Activated naive CD8-positive, alpha-beta T cell treated with anti-CD3 and anti-CD28 coated beads, Interleukin-2, amount 50 U/mL, for 16 hours (primary cell): ENCODE results near the gene CDCA5.

Source experiments
- DNase-seq: peaks from one replicate; pipeline ENCODE4 v3.0.0-alpha.2; 2020; ENCODE audit warnings: low read depth, low spot score

CDCA5 gene

DNA sequence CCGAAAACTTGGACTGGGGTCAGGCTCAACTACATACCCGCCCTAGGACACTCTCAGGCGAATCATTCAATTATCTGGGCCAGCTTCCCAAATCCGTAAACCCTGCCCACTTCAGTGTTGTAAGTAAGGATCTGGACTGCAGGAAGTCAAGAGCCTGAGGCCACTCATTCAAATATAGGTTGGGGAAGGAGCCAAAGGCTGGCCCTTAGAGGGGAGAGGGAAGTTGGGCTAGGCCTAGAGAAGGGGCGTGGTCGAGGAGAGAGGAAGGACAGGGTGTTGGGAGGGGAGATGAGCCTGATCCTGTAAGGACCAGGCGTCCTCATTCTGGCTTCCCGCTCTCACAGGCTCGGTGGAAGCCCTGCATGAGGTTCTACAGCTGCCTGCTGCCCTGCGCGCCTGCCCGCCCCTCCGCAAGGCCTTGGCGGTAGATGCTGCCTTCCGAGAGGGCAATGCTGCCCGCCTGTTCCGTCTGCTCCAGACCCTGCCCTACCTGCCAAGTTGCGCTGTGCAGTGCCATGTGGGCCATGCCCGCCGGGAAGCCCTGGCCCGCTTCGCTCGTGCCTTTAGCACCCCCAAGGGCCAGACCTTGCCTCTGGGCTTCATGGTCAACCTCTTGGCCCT lies 39.8 kb downstream of the CDCA5 start:
- DNase-seq = no peak

- no peak for DNase-seq
Observed at GRCh38 chr11:65042891-65043290, 40.9 kb downstream of the CDCA5 start.

DNA sequence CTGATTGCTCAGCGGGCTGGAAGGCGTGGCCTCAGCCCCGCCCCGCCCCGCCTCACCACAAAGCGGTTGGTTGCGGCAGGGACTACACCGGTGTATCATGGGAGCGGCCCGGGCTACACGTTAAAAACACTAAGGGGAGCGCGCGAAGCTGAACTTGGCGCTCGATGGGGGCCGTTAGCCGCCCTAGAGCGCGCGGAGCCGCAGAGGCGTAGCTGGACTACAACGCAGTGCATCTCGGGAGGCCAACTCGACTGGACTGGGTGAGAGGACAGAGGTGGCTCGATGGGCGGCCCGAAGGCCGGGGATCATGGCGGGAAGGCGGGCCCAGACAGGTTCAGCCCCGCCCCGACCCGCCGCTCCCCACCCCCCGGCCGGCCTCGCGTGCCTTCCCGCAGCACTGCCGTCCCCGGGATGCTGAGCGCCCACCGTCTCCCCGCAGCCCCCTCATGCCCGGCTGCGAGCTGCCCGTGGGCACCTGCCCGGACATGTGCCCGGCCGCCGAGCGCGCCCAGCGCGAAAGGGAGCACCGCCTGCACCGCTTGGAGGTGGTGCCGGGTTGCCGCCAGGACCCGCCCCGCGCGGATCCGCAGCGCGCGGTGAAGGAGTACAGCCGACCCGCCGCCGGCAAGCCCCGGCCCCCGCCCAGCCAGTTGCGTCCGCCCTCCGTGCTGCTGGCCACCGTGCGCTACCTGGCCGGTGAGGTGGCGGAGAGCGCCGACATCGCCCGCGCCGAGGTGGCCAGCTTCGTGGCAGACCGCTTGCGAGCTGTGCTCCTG lies 42.8 kb downstream of the CDCA5 start, which contains the start of gene SAC3D1:
Gene SAC3D1, plus strand, starts transcription at position 364 of the 776 bp plus-strand sequence. Its CDS starts 83 bp downstream, at position 447.
- DNase-seq = peak; percentile 68

GRCh38 chr11:65040520-65040846 lies 43.4 kb downstream of the CDCA5 start:
- no peak for DNase-seq

DNA sequence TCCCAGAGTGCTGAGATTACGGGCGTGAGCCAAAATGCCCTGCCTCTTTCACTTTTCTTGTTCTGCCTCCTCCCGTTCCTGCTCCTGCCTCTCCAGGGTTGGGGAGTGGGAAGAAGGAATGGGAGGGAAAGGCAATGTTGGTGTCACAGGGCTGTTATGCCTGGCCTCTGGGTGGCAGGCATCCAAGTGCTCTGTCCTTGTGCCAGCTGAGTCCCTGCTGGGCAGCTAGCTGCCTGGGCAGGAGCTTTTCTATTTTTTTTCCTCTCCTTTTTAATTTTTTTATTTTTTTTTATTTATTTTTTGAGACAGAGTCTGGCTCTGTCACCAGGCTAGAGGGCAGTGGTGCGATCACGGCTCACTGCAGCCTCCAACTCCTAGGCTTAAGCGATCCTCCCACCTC lies 46.9 kb downstream of the CDCA5 start:
- no peak for DNase-seq

DNA sequence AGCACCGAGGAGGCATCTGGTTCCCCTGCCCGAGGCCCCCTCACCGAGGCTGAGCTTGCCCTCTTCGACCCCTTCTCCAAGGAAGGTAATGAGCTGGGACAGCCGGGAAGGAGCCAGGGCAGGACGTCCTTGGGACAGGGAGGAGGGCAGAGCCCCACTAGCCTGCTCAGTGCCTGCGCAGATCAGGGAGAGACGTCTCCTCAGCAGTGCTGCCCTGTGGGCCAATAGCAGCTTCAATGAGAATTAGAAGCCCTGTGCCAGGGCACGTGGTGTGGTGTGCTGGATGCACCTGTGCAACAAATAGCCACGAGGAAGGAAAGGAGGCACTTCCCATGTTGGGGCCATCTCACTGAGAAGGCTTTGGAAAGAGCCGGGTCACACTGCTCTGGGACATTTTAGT lies 48.3 kb downstream of the CDCA5 start:
- no peak for DNase-seq

DNA sequence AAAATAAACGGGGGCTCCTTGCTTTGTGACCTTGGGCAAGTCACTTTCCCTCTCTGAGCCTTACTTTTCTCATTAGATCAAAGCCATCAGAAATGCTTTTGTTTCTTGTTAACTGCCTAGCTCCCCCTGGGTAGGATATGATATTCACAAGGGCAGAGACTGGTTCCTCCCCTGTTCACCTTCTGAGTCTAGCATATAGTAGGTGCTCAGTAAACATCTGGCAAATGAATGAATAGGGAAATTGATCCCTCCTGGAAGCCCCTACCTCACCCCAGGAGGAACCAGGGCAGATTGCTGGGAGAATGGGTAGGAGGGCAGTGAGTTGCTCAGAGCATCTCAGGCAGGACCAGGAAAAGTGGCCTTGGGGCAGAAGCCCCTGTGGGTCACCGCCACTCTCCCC lies 49.4 kb downstream of the CDCA5 start:
- DNase-seq = no peak

DNA sequence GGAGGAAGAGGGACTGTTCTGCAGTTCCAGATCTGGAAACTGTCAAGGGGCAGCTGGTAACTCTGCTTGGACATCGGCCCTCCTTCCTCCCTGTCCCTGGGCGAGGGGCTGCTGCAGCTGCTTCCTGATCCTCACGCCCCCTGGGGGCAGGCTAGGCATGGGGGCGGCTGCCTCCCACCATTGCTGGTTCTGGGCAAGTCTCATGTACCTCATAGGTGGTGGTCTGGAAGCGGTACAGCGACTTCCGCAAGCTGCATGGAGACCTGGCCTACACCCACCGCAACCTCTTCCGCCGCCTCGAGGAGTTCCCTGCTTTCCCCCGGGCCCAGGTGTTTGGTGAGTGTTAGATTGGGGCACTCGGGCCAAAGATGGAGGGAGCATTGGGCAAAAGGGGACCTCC lies 51.6 kb downstream of the CDCA5 start:
- no peak for DNase-seq
